Endothelial cell of umbilical vein (primary cell): ENCODE data around the gene RTF2. TPM values are rescaled to one million over a fixed set of nuclear protein-coding genes. Genes with fewer than 3 reads are reported as not detected.

Experiments used
- BruUV-seq: library from RNA; stranded (reverse); fragments of 400-500 nt; replicated peaks from 2 replicates; lab custom pipeline; 2021; lab: Mats Ljungman, UMichigan
- CTCF ChIA-PET: fragments of 300-600, 350-600 bp; sonication (Branson Sonifier 250); formaldehyde crosslinking; loops from one replicate; lab custom pipeline; 2021; ENCODE audit warnings: antibody characterized with exemption, inconsistent platforms; lab: Charles Lee
- POLR2A ChIA-PET: fragments of 300-600, 350-600 bp; sonication (Branson Sonifier 250); formaldehyde crosslinking; loops from one replicate; lab custom pipeline; 2021; ENCODE audit warnings: antibody characterized with exemption, inconsistent platforms; lab: Charles Lee
- DNase-seq: peaks from one replicate; pipeline ENCODE4 v3.0.0-alpha.2; 2011; ENCODE audit warnings: low read depth, low spot score
- FAIRE-seq: peaks from 2 replicates; lab custom pipeline; 2011; peaks lifted over from hg19 to GRCh38; lab: Jason Lieb, UNC
- H2AFZ ChIP-seq: 2 replicates; pipeline ENCODE4 v1.6.0; 2012; ENCODE audit warnings: low read depth, low read length, control low read depth, inconsistent platforms
- H3K27ac ChIP-seq: 2 replicates; pipeline ENCODE4 v1.5.1; 2011; ENCODE audit warnings: low read depth, mild to moderate bottlenecking, control low read depth, low read length, moderate library complexity; ENCODE audit not compliant: insufficient read depth
- H3K27me3 ChIP-seq, 2 experiments: 2 replicates each; pipeline versions ENCODE4 v1.6.0 to v1.6.1; 2011; ENCODE audit warnings: low read length in 2 of 2, mixed read lengths in 1 of 2; ENCODE audit not compliant: control insufficient read depth in 2 of 2, insufficient read depth in 2 of 2
- H3K36me3 ChIP-seq, 2 experiments: 2 replicates in 1 of 2; 3 replicates in 1 of 2; pipeline ENCODE4 v1.5.1; 2011; ENCODE audit warnings: low read length in 2 of 2, mild to moderate bottlenecking in 1 of 2, moderate library complexity in 1 of 2; ENCODE audit not compliant: control insufficient read depth in 2 of 2, insufficient read depth in 2 of 2; ENCODE audit errors: extremely low read depth in 1 of 2
- H3K4me1 ChIP-seq: 3 replicates; pipeline ENCODE4 v1.5.1; 2011; ENCODE audit warnings: mild to moderate bottlenecking, low read length; ENCODE audit not compliant: control insufficient read depth, insufficient read depth; ENCODE audit errors: extremely low read depth
- H3K4me2 ChIP-seq: 2 replicates; pipeline ENCODE4 v1.6.1; 2011; ENCODE audit warnings: low read length, control low read depth, mixed read lengths; ENCODE audit not compliant: insufficient read depth
- H3K4me3 ChIP-seq, 3 experiments: fragments of 200-600 bp in 1 of 3; sonication (generic), shearing (Covaris generic) in 1 of 3; replicated peaks in 1 of 3; 2 replicates each; pipeline ENCODE4 v1.5.1; 2011 to 2016; ENCODE audit warnings: control low read depth in 3 of 3, low read length in 3 of 3, mild to moderate bottlenecking in 2 of 3, inconsistent platforms in 1 of 3, low read depth in 1 of 3, moderate library complexity in 1 of 3; ENCODE audit not compliant: insufficient read depth in 1 of 3
- H3K79me2 ChIP-seq: 2 replicates; pipeline ENCODE4 v1.6.0; 2012; ENCODE audit warnings: low read length, inconsistent platforms; ENCODE audit not compliant: control insufficient read depth, insufficient read depth
- H3K9ac ChIP-seq: replicated peaks from 2 replicates; pipeline ENCODE3; 2011; ENCODE audit warnings: low read length, control low read depth; ENCODE audit not compliant: insufficient read depth; ENCODE audit errors: extremely low read depth
- H3K9me1 ChIP-seq: replicated peaks from 3 replicates; pipeline ENCODE4 v1.6.0; 2011; ENCODE audit warnings: mild to moderate bottlenecking, low read length; ENCODE audit not compliant: control insufficient read depth, insufficient read depth; ENCODE audit errors: extremely low read depth
- H3K9me3 ChIP-seq: replicated peaks from 2 replicates; pipeline ENCODE4 v1.5.1; 2012; ENCODE audit warnings: low read length, inconsistent platforms; ENCODE audit not compliant: control insufficient read depth, insufficient read depth
- H4K20me1 ChIP-seq: replicated peaks from 2 replicates; pipeline ENCODE3; 2011; ENCODE audit warnings: mild to moderate bottlenecking, low read length; ENCODE audit not compliant: control insufficient read depth, insufficient read depth; ENCODE audit errors: extremely low read depth
- CTCF ChIP-seq, 2 donors: IDR thresholded peaks; 1 replicate in 1 of 2; 2 replicates in 1 of 2; pipeline ENCODE4 v1.5.1; 2011; ENCODE audit warnings: low read length in 2 of 2, mild to moderate bottlenecking in 2 of 2, moderate library complexity in 2 of 2, control low read depth in 1 of 2, inconsistent platforms in 1 of 2, low read depth in 1 of 2; ENCODE audit not compliant: insufficient read depth in 1 of 2; ENCODE audit errors: extremely low read depth in 1 of 2
- EZH2 ChIP-seq: IDR thresholded peaks from 2 replicates; pipeline ENCODE4 v1.6.1; 2012; ENCODE audit warnings: borderline replicate concordance, low read depth, mild to moderate bottlenecking, moderate library complexity, low read length, inconsistent platforms; ENCODE audit not compliant: severe bottlenecking
- FOS ChIP-seq: IDR thresholded peaks from 2 replicates; pipeline ENCODE4 v1.6.1; 2011; ENCODE audit warnings: mild to moderate bottlenecking, low read length, moderate library complexity, borderline replicate concordance; ENCODE audit not compliant: insufficient read depth
- GATA2 ChIP-seq: IDR thresholded peaks from 2 replicates; pipeline ENCODE4 v1.7.0; 2011; ENCODE audit warnings: low read depth, mild to moderate bottlenecking, moderate library complexity, mixed read lengths, low read length; ENCODE audit not compliant: insufficient read length, insufficient read depth
- JUN ChIP-seq: IDR thresholded peaks from 2 replicates; pipeline ENCODE4 v1.6.1; 2011; ENCODE audit warnings: borderline replicate concordance, low read depth; ENCODE audit not compliant: insufficient read length, insufficient read depth
- MYC ChIP-seq: IDR thresholded peaks from one replicate; pipeline ENCODE4 v1.6.1; 2011; ENCODE audit warnings: mild to moderate bottlenecking, low read depth, low read length
- POLR2A ChIP-seq: IDR thresholded peaks from 2 replicates; pipeline ENCODE4 v1.6.1; 2012; ENCODE audit warnings: low read depth, mild to moderate bottlenecking, control low read depth, low read length
- POLR2AphosphoS5 ChIP-seq: IDR thresholded peaks from 2 replicates; pipeline ENCODE4 v1.6.1; 2012; ENCODE audit warnings: low read depth, mild to moderate bottlenecking, control low read depth, low read length, moderate library complexity; ENCODE audit not compliant: insufficient read depth
- dilution Hi-C: fragments of 300-500 bp; cut with MboI; formaldehyde crosslinking; loops from one replicate; pipeline ENCODE4 v1.15.0; 2019; ENCODE audit warnings: low sequenced_read_pairs; ENCODE audit not compliant: extremely low pct_ligation_motif_present
- intact Hi-C: fragments of 100-400 bp; cut with micrococcal nuclease; formaldehyde crosslinking; loops from one replicate; pipeline ENCODE4 v1.10.0; 2022
- polyA plus RNA-seq, 4 experiments: library from polyadenylated mRNA; depleted of rRNA in 3 of 4; stranded (reverse) in 3 of 4; unstranded in 1 of 4; fragments of >200 nt; gene quantifications; 2 replicates each; pipeline versions ENCODE4 v1.2.1 to v1.2.3, GENCODE V29; 2011 to 2012; ENCODE audit warnings: missing spikeins in 1 of 4
- total RNA-seq: library from RNA; stranded (reverse); gene quantifications from 2 replicates; pipeline ENCODE4 v1.2.3, GENCODE V29; 2021
- TF ChIP-seq, protein P1 (sequence below): IDR thresholded peaks from 2 replicates; pipeline ENCODE4 v1.6.1; 2011; ENCODE audit not compliant: insufficient read depth, insufficient read length

RTF2 gene
- total and polyA plus RNA-seq, 2 donors (not counting 3 experiments of a cell fraction or from before 2014, with no cell fraction given), result 68.8 to 84.7 TPM

DNA sequence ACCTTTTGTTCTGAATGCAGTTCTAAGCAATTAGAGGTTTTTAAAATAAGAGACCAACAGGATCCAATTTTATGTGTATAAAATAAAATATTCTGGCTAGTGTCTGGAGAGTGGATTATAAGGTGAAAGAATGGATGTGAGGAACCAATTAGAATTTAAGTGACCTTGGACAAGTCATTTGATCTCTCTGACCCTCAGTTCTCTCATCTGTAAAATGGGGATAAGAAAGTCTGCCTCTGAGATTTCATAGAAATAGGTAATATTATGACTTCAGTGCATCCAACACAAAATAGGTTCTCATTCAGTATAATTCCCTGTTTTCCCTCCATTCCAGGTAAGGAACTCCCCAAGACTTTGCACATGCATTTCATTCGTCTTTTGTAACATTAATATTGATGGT is 37.5 kb upstream of the RTF2 start:
- Histone ChIP-seq H2AFZ (no peak overlapping the region), H3K4me3 (no peak overlapping the region), H3K36me3 (no peaks in the 10 kb centered on the region), H3K4me2 (no peak overlapping the region), H3K4me1 (peaks cover 2% of the 10 kb centered on the region), H3K9me3 (no peaks in the 10 kb centered on the region), H4K20me1 (no peaks in the 10 kb centered on the region), H3K79me2 (no peaks in the 10 kb centered on the region), H3K9me1 (no peaks in the 10 kb centered on the region), H3K27me3 (peaks cover 60 to 65% of the 10 kb centered on the region in 2 experiments), H3K9ac (no peak overlapping the region), H3K27ac (no peak overlapping the region)
- ChIA-PET CTCF (no interaction called here), POLR2A (no interaction called here)
- BruUV-seq, result no TSS peak
- DNase-seq (no peak), FAIRE-seq (no peak)
- intact Hi-C loops (no loop called here), dilution Hi-C loops (no loop called here)
- TF ChIP-seq POLR2A, result no peak
- TF ChIP-seq, protein P1, sequence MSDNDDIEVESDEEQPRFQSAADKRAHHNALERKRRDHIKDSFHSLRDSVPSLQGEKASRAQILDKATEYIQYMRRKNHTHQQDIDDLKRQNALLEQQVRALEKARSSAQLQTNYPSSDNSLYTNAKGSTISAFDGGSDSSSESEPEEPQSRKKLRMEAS, result no peak
- no peak for TF ChIP-seq EZH2
- TF ChIP-seq MYC, result no peak
- TF ChIP-seq GATA2, result no peak
- no peak for TF ChIP-seq POLR2AphosphoS5
- TF ChIP-seq CTCF (IDR thresholded peaks at IDR 0.05; ENCODE audit: extremely low read depth in 1 of 2, insufficient read depth in 1 of 2, low read depth in 1 of 2, low read length in 2 of 2), result no peak
- TF ChIP-seq JUN, result no peak
- no peak for TF ChIP-seq FOS
